GM21515 (cell line): ENCODE results near the gene ASF1B.
"Not testable (repeated sequence)": the region's sequence is repeated elsewhere in the genome, so short reads cannot be mapped to it uniquely, and the experiment has no call there.

ENCODE experiments used
- ATAC-seq: cut with Tn5 transposase; IDR thresholded peaks from one replicate; pipeline ENCODE4 v1.9.1; 2021; ENCODE audit not compliant: unreplicated experiment

The ASF1B gene

GRCh38 chr19:14136509-14137281 is at the start of gene ASF1B:
Gene ASF1B, minus strand, starts transcription at chr19:14136589. Its CDS starts 133 bp downstream, at chr19:14136456.
- ATAC-seq: peak; percentile 80

- ATAC-seq: not testable (repeated sequence)
Measured at GRCh38 chr19:14185691-14186090, 49.3 kb upstream of the ASF1B start.

- no peak for ATAC-seq
Measured at GRCh38 chr19:14185158-14185557, 48.8 kb upstream of the ASF1B start.

- ATAC-seq: no peak
Measured at GRCh38 chr19:14183741-14184350, 47.5 kb upstream of the ASF1B start.

- no peak for ATAC-seq
Measured at GRCh38 chr19:14182476-14182875, 46.1 kb upstream of the ASF1B start.

GRCh38 chr19:14181906-14182305 is 45.5 kb upstream of the ASF1B start:
- no peak for ATAC-seq

- ATAC-seq: not testable (repeated sequence)
Measured at GRCh38 chr19:14181199-14181598, 44.8 kb upstream of the ASF1B start.

- ATAC-seq: no peak
Measured at GRCh38 chr19:14177496-14178074, 41.2 kb upstream of the ASF1B start.

GRCh38 chr19:14175351-14175792 is 39.0 kb upstream of the ASF1B start:
- no peak for ATAC-seq

- no peak for ATAC-seq
Measured at GRCh38 chr19:14174883-14175282, 38.5 kb upstream of the ASF1B start.

GRCh38 chr19:14168993-14169392 is 32.6 kb upstream of the ASF1B start:
- no peak for ATAC-seq

- ATAC-seq: no peak
Measured at GRCh38 chr19:14168259-14168972, 32.0 kb upstream of the ASF1B start.

- ATAC-seq: no peak
Measured at GRCh38 chr19:14167576-14168138, 31.3 kb upstream of the ASF1B start.

GRCh38 chr19:14166999-14167575 is 30.7 kb upstream of the ASF1B start:
- ATAC-seq: no peak

- no peak for ATAC-seq
Measured at GRCh38 chr19:14165990-14166830, 29.8 kb upstream of the ASF1B start.

GRCh38 chr19:14164724-14165493 is 28.5 kb upstream of the ASF1B start:
- no peak for ATAC-seq

- no peak for ATAC-seq
Measured at GRCh38 chr19:14164082-14164481, 27.7 kb upstream of the ASF1B start.

GRCh38 chr19:14162871-14163297 is 26.5 kb upstream of the ASF1B start:
- no peak for ATAC-seq

- ATAC-seq: no peak
Measured at GRCh38 chr19:14161305-14161704, 24.9 kb upstream of the ASF1B start.
